ENCODE measurements around the gene PROX1.

Gene PROX1

GRCh38 chr1:213966122-213966521, 21.7 kb upstream of the PROX1 start:
- Histone ChIP-seq H4K20me1 (ENCODE audit: insufficient read depth) (no peaks in the 10 kb centered on the region), H3K9ac (no peak overlapping the region), H3K79me2 (ENCODE audit: insufficient read depth, low read depth) (no peaks in the 10 kb centered on the region), H3K4me2 (no peak overlapping the region), H3K27ac (no peak overlapping the region), H2AFZ (ENCODE audit: low read depth) (no peak overlapping the region), H3K4me3 (IDR thresholded peaks at IDR 0.05; ENCODE audit: insufficient read depth, low read depth, low read length) (no peak overlapping the region), H3K4me1 (ENCODE audit: low read depth, poor library complexity, severe bottlenecking) (no peaks in the 10 kb centered on the region), H3K36me3 (ENCODE audit: insufficient read depth) (no peaks in the 10 kb centered on the region), H3K27me3 (ENCODE audit: insufficient read depth, low read depth) (no peaks in the 10 kb centered on the region)
- TF ChIP-seq CTCF (conservative IDR thresholded peaks at IDR 0.05; ENCODE audit: low read depth, low read length), result no peak

- Histone ChIP-seq H3K4me1 (ENCODE audit: low read depth, poor library complexity, severe bottlenecking) (no peaks in the 10 kb centered on the region), H3K79me2 (ENCODE audit: insufficient read depth, low read depth) (no peaks in the 10 kb centered on the region), H3K4me3 (IDR thresholded peaks at IDR 0.05; ENCODE audit: insufficient read depth, low read depth, low read length) (no peak overlapping the region), H3K4me2 (no peak overlapping the region), H3K27me3 (ENCODE audit: insufficient read depth, low read depth) (no peaks in the 10 kb centered on the region), H4K20me1 (ENCODE audit: insufficient read depth) (no peaks in the 10 kb centered on the region), H2AFZ (ENCODE audit: low read depth) (no peak overlapping the region), H3K9ac (no peak overlapping the region), H3K27ac (no peak overlapping the region), H3K36me3 (ENCODE audit: insufficient read depth) (no peaks in the 10 kb centered on the region)
- TF ChIP-seq CTCF (conservative IDR thresholded peaks at IDR 0.05; ENCODE audit: low read depth, low read length), result no peak
These were observed 19.5 kb upstream of the PROX1 start for GRCh38 chr1:213968146-213968825.

GRCh38 chr1:213969958-213970555, 17.7 kb upstream of the PROX1 start:
- no peaks in the 10 kb centered on the region for H3K79me2 ChIP-seq (ENCODE audit: insufficient read depth, low read depth)
- H3K27me3 ChIP-seq (ENCODE audit: insufficient read depth, low read depth), result no peaks in the 10 kb centered on the region
- no peaks in the 10 kb centered on the region for H3K4me1 ChIP-seq (ENCODE audit: low read depth, poor library complexity, severe bottlenecking)
- no peak overlapping the region for H3K27ac ChIP-seq
- no peak overlapping the region for H3K4me2 ChIP-seq
- no peaks in the 10 kb centered on the region for H3K36me3 ChIP-seq (ENCODE audit: insufficient read depth)
- no peaks in the 10 kb centered on the region for H4K20me1 ChIP-seq (ENCODE audit: insufficient read depth)
- no peak overlapping the region for H2AFZ ChIP-seq (ENCODE audit: low read depth)
- no peak overlapping the region for H3K9ac ChIP-seq
- TF ChIP-seq CTCF (conservative IDR thresholded peaks at IDR 0.05; ENCODE audit: low read depth, low read length), result no peak
- H3K4me3 ChIP-seq (IDR thresholded peaks at IDR 0.05; ENCODE audit: insufficient read depth, low read depth, low read length), result no peak overlapping the region

- no peak overlapping the region for H3K9ac ChIP-seq
- no peaks in the 10 kb centered on the region for H3K4me1 ChIP-seq (ENCODE audit: low read depth, poor library complexity, severe bottlenecking)
- no peak for TF ChIP-seq CTCF (conservative IDR thresholded peaks at IDR 0.05; ENCODE audit: low read depth, low read length)
- H3K4me2 ChIP-seq, result no peak overlapping the region
- no peak overlapping the region for H3K27ac ChIP-seq
- H3K79me2 ChIP-seq (ENCODE audit: insufficient read depth, low read depth), result no peaks in the 10 kb centered on the region
- no peak overlapping the region for H3K4me3 ChIP-seq (IDR thresholded peaks at IDR 0.05; ENCODE audit: insufficient read depth, low read depth, low read length)
- H4K20me1 ChIP-seq (ENCODE audit: insufficient read depth), result no peaks in the 10 kb centered on the region
- H2AFZ ChIP-seq (ENCODE audit: low read depth), result no peak overlapping the region
- no peaks in the 10 kb centered on the region for H3K27me3 ChIP-seq (ENCODE audit: insufficient read depth, low read depth)
- no peaks in the 10 kb centered on the region; the same call in 1 of the 2 replicates for H3K36me3 ChIP-seq (ENCODE audit: insufficient read depth)
These were observed 15.6 kb upstream of the PROX1 start for GRCh38 chr1:213972141-213972540.
